ENCODE data around the gene DLGAP1. TPM values are rescaled to one million over a fixed set of nuclear protein-coding genes. Genes with fewer than 3 reads are reported as not detected.
"Not testable (repeated sequence)": the region's sequence is repeated elsewhere in the genome, so short reads cannot be mapped to it uniquely, and the experiment has no call there.

The DLGAP1 gene
- total and polyA plus RNA-seq, 5 donors from 2014 or later, result 0.11 to 5.4 (median 0.68) TPM

- H3K4me3 ChIP-seq (ENCODE audit: low read depth, low read length), result no peak overlapping the region
- no peaks in the 10 kb centered on the region for H3K9me3 ChIP-seq (ENCODE audit: control insufficient read depth in 2 of 2, low read length in 2 of 2)
- Mint-ChIP-seq H3K9me3 (no peaks in the 10 kb centered on the region), H3K36me3 (no peaks in the 10 kb centered on the region), H3K4me3 (no peak overlapping the region), H3K27me3 (peaks cover 31% of the 10 kb centered on the region), H3K4me1 (peaks cover 0 to 4% (median 1%) of the 10 kb centered on the region in 4 donors), H3K27ac (no peak overlapping the region)
- H3K4me1 ChIP-seq (ENCODE audit: control insufficient read depth, insufficient read depth, low read length, poor library complexity, severe bottlenecking), result no peaks in the 10 kb centered on the region
- no peaks in the 10 kb centered on the region for H3K36me3 ChIP-seq (ENCODE audit: control insufficient read depth, insufficient read depth, low read length)
- ATAC-seq (ENCODE audit: low read depth in 2 of 2) (no peak), DNase-seq (no peak)
- H3K27me3 ChIP-seq (ENCODE audit: control insufficient read depth, insufficient read depth, low read length), result peaks cover 5% of the 10 kb centered on the region
- no peak overlapping the region for H3K27ac ChIP-seq (ENCODE audit: insufficient read depth, low read length, poor library complexity, severe bottlenecking)
Measured at GRCh38 chr18:3712491-3712890, 742.6 kb downstream of the DLGAP1 start.

GRCh38 chr18:3710712-3711301 lies 744.3 kb downstream of the DLGAP1 start:
- no peak overlapping the region for H3K4me3 Mint-ChIP-seq
- no peak overlapping the region for H3K27ac ChIP-seq (ENCODE audit: insufficient read depth, low read length, poor library complexity, severe bottlenecking)
- H3K4me1 ChIP-seq (ENCODE audit: control insufficient read depth, insufficient read depth, low read length, poor library complexity, severe bottlenecking), result no peaks in the 10 kb centered on the region
- peak overlapping the region in 1 of 3 donors; percentile 22 for H3K27ac Mint-ChIP-seq
- no peaks in the 10 kb centered on the region for H3K9me3 ChIP-seq (ENCODE audit: control insufficient read depth in 2 of 2, low read length in 2 of 2)
- H3K36me3 ChIP-seq (ENCODE audit: control insufficient read depth, insufficient read depth, low read length), result no peaks in the 10 kb centered on the region
- H3K36me3 Mint-ChIP-seq, result no peaks in the 10 kb centered on the region
- H3K27me3 ChIP-seq (ENCODE audit: control insufficient read depth, insufficient read depth, low read length), result peaks cover 5% of the 10 kb centered on the region
- DNase-seq (no peak), ATAC-seq (ENCODE audit: low read depth in 2 of 2) (no peak)
- peaks cover 0 to 4% (median 1%) of the 10 kb centered on the region in 4 donors for H3K4me1 Mint-ChIP-seq
- no peaks in the 10 kb centered on the region for H3K9me3 Mint-ChIP-seq
- peaks cover 29% of the 10 kb centered on the region for H3K27me3 Mint-ChIP-seq
- H3K4me3 ChIP-seq (ENCODE audit: low read depth, low read length), result no peak overlapping the region

- Histone ChIP-seq H3K36me3 (ENCODE audit: control insufficient read depth, insufficient read depth, low read length) (no peaks in the 10 kb centered on the region), H3K4me1 (ENCODE audit: control insufficient read depth, insufficient read depth, low read length, poor library complexity, severe bottlenecking) (no peaks in the 10 kb centered on the region), H3K9me3 (ENCODE audit: control insufficient read depth in 2 of 2, low read length in 2 of 2) (no peaks in the 10 kb centered on the region), H3K27me3 (ENCODE audit: control insufficient read depth, insufficient read depth, low read length) (peaks cover 5% of the 10 kb centered on the region), H3K27ac (ENCODE audit: insufficient read depth, low read length, poor library complexity, severe bottlenecking) (no peak overlapping the region), H3K4me3 (ENCODE audit: low read depth, low read length) (no peak overlapping the region)
- Mint-ChIP-seq H3K36me3 (no peaks in the 10 kb centered on the region), H3K27me3 (peaks cover 29% of the 10 kb centered on the region), H3K4me3 (no peak overlapping the region), H3K4me1 (peaks cover 0 to 4% (median 0%) of the 10 kb centered on the region in 4 donors), H3K27ac (no peak overlapping the region), H3K9me3 (no peaks in the 10 kb centered on the region)
- DNase-seq, result no peak
- ATAC-seq (ENCODE audit: low read depth in 2 of 2), result no peak
Measured at GRCh38 chr18:3709205-3709604, 745.9 kb downstream of the DLGAP1 start.

GRCh38 chr18:3706279-3707097 lies 748.6 kb downstream of the DLGAP1 start:
- Histone ChIP-seq H3K36me3 (ENCODE audit: control insufficient read depth, insufficient read depth, low read length) (no peaks in the 10 kb centered on the region), H3K9me3 (ENCODE audit: control insufficient read depth in 2 of 2, low read length in 2 of 2) (no peaks in the 10 kb centered on the region), H3K4me1 (ENCODE audit: control insufficient read depth, insufficient read depth, low read length, poor library complexity, severe bottlenecking) (no peaks in the 10 kb centered on the region), H3K27me3 (ENCODE audit: control insufficient read depth, insufficient read depth, low read length) (peaks cover 1% of the 10 kb centered on the region), H3K27ac (ENCODE audit: insufficient read depth, low read length, poor library complexity, severe bottlenecking) (no peak overlapping the region), H3K4me3 (ENCODE audit: low read depth, low read length) (no peak overlapping the region)
- no peaks in the 10 kb centered on the region for H3K36me3 Mint-ChIP-seq
- no peaks in the 10 kb centered on the region for H3K9me3 Mint-ChIP-seq
- peaks cover 0 to 7% (median 3%) of the 10 kb centered on the region in 4 donors for H3K4me1 Mint-ChIP-seq
- ATAC-seq (ENCODE audit: low read depth in 2 of 2), result no peak
- no peak overlapping the region for H3K4me3 Mint-ChIP-seq
- H3K27me3 Mint-ChIP-seq, result peaks cover 34% of the 10 kb centered on the region
- no peak overlapping the region for H3K27ac Mint-ChIP-seq
- DNase-seq, result no peak

GRCh38 chr18:3704556-3705344 lies 750.4 kb downstream of the DLGAP1 start:
- Mint-ChIP-seq H3K27me3 (peaks cover 24% of the 10 kb centered on the region), H3K27ac (no peak overlapping the region), H3K4me1 (peaks cover 0 to 7% (median 3%) of the 10 kb centered on the region in 4 donors), H3K36me3 (no peaks in the 10 kb centered on the region), H3K9me3 (peaks cover 0 to 2% (median 0%) of the 10 kb centered on the region in 7 donors), H3K4me3 (no peak overlapping the region)
- H3K27me3 ChIP-seq (ENCODE audit: control insufficient read depth, insufficient read depth, low read length), result peaks cover 4% of the 10 kb centered on the region
- H3K27ac ChIP-seq (ENCODE audit: insufficient read depth, low read length, poor library complexity, severe bottlenecking), result no peak overlapping the region
- DNase-seq (no peak), ATAC-seq (ENCODE audit: low read depth in 2 of 2) (no peak)
- no peaks in the 10 kb centered on the region for H3K9me3 ChIP-seq (ENCODE audit: control insufficient read depth in 2 of 2, low read length in 2 of 2)
- H3K4me1 ChIP-seq (ENCODE audit: control insufficient read depth, insufficient read depth, low read length, poor library complexity, severe bottlenecking), result no peaks in the 10 kb centered on the region
- H3K36me3 ChIP-seq (ENCODE audit: control insufficient read depth, insufficient read depth, low read length), result no peaks in the 10 kb centered on the region
- H3K4me3 ChIP-seq (ENCODE audit: low read depth, low read length), result no peak overlapping the region

- H3K27ac Mint-ChIP-seq, result no peak overlapping the region
- H3K27ac ChIP-seq (ENCODE audit: insufficient read depth, low read length, poor library complexity, severe bottlenecking), result no peak overlapping the region
Measured at GRCh38 chr18:3703732-3704176, 751.4 kb downstream of the DLGAP1 start.

GRCh38 chr18:3699707-3700567 lies 755.2 kb downstream of the DLGAP1 start:
- not testable (repeated sequence) for H3K36me3 Mint-ChIP-seq, DNase-seq

More at GRCh38 chr18:3703732-3704176, 751.4 kb downstream of the DLGAP1 start:
- Histone ChIP-seq H3K4me3 (ENCODE audit: low read depth, low read length) (no peak overlapping the region), H3K36me3 (ENCODE audit: control insufficient read depth, insufficient read depth, low read length) (no peaks in the 10 kb centered on the region), H3K9me3 (ENCODE audit: control insufficient read depth in 2 of 2, low read length in 2 of 2) (no peaks in the 10 kb centered on the region), H3K4me1 (ENCODE audit: control insufficient read depth, insufficient read depth, low read length, poor library complexity, severe bottlenecking) (no peaks in the 10 kb centered on the region), H3K27me3 (ENCODE audit: control insufficient read depth, insufficient read depth, low read length) (peaks cover 4% of the 10 kb centered on the region)
- no peak for ATAC-seq (ENCODE audit: low read depth in 2 of 2)
- DNase-seq, result peak in 1 of 3 donors; percentile 13
- Mint-ChIP-seq H3K4me1 (peaks cover 0 to 5% (median 3%) of the 10 kb centered on the region in 4 donors), H3K9me3 (peaks cover 0 to 2% (median 0%) of the 10 kb centered on the region in 7 donors), H3K27me3 (peaks cover 22% of the 10 kb centered on the region), H3K36me3 (no peaks in the 10 kb centered on the region), H3K4me3 (no peak overlapping the region)

More at GRCh38 chr18:3699707-3700567, 755.2 kb downstream of the DLGAP1 start:
- not testable (repeated sequence) for H3K27ac Mint-ChIP-seq; H3K4me3 ChIP-seq (ENCODE audit: low read depth, low read length); H3K4me1 Mint-ChIP-seq; H3K27ac ChIP-seq (ENCODE audit: insufficient read depth, low read length, poor library complexity, severe bottlenecking); H3K4me3 Mint-ChIP-seq; H3K4me1 ChIP-seq (ENCODE audit: control insufficient read depth, insufficient read depth, low read length, poor library complexity, severe bottlenecking); H3K9me3 ChIP-seq (ENCODE audit: control insufficient read depth in 2 of 2, low read length in 2 of 2); ATAC-seq (ENCODE audit: low read depth in 2 of 2); H3K9me3 Mint-ChIP-seq; H3K36me3 ChIP-seq (ENCODE audit: control insufficient read depth, insufficient read depth, low read length); H3K27me3 ChIP-seq (ENCODE audit: control insufficient read depth, insufficient read depth, low read length)
- peaks cover 20% of the 10 kb centered on the region for H3K27me3 Mint-ChIP-seq

Data from CD4-positive, CD25-positive, alpha-beta regulatory T cell (primary cell).